NCI-H1048 (cell line): ENCODE data around the gene SWAP70.
"Not testable (repeated sequence)": the region's sequence is repeated elsewhere in the genome, so short reads cannot be mapped to it uniquely, and the experiment has no call there.

Experiments
- DNase-seq: peaks from one replicate; lab custom pipeline; 2025; lab: John Stamatoyannopoulos, UW

SWAP70 gene

DNA sequence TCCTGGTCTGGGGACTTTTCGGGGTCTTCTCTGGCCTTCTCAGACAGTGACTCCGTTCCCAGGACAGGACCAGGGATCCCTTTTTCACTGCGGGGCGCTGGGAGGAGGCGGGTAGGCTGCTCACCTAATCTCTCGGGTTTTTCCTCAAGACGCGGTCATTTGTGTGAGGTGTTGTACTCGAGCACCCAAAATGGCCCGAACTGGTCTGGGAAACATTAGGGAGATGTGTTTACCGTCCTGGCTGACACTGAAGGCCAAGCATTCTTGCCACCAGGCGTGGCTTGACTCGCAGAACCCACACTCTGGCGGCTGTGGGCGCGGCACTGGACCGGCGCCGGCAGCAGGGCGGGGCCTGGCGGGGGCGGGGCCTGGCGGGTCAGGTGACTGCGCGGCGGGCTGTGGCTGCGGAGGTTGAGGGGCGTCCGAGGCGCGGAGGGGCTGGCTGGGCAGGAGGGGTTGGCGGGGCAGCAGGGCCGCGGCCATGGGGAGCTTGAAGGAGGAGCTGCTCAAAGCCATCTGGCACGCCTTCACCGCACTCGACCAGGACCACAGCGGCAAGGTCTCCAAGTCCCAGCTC lies at the start of gene SWAP70:
SWAP70 (plus strand) TSS at position 379 of the 577 bp plus-strand sequence; CDS start at position 482, 103 bp downstream.
- no peak for DNase-seq

DNA sequence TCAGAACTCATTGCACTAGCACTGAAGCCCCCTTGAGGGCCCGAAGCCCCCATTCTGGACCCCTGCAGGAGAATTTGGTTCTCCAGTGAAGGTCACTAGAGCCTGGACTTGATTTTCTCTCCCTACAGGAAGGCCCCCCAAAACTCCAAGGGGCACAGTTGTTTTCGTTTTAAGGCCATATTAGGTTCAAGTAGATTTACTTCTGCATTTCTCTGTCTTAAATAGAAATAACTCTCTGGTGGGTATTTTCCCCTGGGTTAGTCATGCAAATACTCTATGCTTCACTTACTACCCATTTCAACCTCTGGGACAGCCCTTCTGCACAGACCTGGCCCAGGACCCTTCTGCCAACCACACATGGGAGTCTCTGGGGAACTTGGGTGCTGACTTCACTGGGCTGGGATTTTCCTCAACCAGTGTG lies 48.8 kb upstream of the SWAP70 start:
- no peak for DNase-seq

DNA sequence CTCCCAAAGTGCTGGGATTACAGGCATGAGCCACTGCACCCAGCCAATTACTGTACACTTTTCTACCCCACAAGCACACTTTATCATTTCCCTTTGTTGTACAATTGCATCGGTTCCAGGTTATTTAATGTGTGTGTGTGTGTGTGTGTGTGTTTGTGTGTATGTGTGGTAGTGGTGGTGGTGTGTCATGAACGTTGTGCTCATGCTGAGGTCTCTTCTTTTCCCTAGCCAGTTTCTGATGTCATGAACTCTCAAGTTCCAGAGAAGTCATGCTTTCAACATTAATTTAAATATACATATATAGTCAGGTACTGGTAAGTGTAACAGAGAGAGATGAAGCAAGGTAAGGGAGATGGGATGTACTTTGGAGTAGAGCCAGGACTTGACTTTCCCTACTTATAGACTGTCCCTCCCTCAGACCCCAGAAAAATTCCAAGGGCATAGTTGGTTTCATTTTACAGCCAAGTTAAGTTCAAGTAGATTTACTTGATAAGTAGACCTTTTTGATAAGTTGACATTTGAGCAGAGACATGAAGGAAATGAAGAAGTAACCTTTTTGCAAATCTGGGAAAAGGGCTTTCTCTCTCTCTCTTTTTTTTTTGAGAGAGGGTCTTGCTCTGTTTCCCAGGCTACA lies 47.7 kb upstream of the SWAP70 start:
- DNase-seq = no peak

DNA sequence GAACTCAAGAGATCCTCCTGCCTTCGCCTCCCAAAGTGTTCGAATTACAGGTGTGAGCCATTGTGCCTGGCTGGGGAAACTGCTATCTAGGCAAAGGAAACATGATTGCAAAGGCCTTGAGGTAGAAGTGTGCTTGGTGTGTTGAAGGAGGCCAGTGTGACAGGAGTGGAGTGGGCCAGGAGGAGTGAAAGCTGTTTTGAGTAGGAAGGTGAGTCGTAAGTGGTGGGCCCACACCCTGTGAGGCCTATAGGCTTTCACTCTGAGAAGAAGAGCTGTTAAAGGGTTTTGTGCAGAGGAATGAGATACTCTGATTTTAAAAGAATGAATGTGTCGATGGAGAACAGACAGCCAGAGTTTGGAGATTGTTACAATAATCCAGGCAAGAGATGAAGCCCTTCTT lies 47.0 kb upstream of the SWAP70 start:
- DNase-seq = no peak

DNA sequence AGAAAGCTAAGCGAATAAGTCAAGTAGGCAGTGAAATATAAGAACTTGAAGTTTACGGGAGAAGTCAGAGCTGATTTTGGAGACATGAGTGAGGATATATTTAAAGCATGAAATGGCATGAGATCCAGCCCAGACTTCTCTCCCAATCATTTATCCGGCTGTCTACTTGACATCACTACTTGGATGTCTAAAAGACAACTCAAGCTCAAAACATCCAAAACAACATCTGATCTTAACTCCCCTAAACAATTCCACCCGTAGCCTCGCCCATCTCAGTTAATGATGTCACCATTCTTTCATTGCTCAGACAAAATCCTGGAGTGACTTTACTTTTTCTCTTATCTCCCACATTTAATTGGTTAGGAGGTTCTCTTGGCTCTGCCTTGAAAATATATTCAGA lies 45.9 kb upstream of the SWAP70 start:
- no peak for DNase-seq

DNA sequence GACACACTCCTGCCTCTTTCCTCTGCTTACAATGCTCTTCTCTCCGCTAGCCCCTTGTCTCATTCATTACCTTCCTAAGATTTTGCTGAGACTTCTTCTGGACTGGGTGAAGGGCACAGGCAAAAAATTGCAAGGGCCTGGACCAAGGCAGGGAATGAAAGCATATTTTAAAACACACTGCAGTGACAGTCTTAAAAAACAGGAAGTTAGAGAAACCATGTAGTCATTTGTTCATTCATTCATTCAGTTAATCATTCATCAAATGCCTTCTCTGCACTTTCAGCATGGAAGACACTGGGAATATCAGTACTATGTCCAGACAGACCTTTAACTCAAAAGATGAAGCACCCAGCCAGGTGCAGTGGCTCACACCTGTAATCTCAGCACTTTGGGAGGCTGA lies 44.9 kb upstream of the SWAP70 start:
- DNase-seq = no peak

DNA sequence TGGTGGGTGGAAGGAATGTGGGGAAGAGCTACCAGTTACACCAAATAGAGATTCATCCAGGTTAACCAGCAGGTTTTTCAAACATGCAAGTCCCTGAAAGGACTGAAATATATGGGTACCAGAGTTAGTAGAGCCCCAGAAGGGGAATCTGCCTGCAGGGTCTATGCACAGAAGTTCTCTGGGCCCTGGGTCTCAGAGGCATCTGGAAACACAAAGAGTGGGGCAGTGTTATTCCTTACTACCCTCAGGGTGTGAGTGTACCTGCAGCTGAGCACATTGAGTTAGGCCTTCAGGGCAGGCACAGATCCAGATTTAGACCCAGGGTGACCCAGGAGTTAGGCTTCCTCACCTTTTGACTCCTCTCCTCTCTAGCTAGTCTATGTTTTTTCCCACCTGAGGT lies 43.9 kb upstream of the SWAP70 start:
- DNase-seq = no peak

DNA sequence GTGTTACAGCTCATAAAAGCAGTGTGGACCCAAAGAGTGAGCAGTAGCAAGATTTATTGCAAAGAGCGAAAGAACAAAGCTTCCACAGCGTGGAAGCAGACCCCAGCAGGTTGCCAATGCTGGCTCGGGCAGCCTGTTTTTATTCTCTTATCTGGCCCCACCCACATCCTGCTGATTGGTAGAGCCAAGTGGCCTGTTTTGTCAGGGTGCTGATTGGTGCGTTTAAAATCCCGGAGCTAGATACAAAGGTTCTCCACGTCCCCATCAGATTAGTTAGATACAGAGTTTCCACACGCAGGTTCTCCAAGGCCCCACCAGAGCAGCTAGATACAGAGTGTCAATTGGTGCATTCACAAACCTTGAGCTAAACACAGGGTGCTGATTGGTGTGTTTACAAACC lies 41.5 kb upstream of the SWAP70 start:
- DNase-seq = not testable (repeated sequence)

DNA sequence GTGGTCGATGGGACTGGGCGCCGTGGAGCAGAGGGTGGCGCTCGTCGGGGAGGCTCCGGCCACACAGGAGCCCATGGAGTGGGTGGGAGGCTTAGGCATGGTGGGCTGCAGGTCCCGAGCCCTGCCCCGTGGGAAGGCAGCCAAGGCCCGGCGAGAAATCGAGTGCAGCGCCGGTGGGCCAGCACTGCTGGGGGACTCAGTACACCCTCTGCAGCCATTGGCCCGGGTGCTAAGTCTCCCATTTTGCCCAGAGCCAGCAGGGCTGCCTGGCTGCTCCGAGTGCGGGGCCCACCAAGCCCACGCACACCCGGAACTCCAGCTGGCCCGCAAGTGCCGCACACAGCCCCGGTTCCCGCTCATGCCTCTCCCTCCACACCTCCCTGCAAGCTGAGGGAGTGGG lies 40.8 kb upstream of the SWAP70 start:
- DNase-seq = not testable (repeated sequence)

DNA sequence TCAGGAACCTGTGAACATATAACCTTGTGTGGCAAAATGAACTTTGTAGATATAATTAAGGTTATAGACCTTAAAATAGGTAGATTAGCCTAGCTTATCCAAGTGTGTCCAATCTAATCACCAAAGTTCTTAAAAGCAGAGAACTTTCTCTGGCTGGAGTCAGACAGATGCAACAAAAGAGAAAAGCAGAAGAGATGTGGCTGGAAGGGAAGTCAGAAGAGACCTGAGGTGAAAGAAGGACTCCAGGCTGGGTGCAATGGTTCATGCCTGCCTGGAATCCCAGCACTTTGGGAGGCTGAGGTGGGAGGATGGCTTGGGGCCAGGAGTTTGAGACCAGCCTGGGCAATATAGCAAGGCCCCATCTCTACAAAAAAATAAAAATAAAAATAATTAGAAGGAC lies 39.4 kb upstream of the SWAP70 start:
- no peak for DNase-seq

DNA sequence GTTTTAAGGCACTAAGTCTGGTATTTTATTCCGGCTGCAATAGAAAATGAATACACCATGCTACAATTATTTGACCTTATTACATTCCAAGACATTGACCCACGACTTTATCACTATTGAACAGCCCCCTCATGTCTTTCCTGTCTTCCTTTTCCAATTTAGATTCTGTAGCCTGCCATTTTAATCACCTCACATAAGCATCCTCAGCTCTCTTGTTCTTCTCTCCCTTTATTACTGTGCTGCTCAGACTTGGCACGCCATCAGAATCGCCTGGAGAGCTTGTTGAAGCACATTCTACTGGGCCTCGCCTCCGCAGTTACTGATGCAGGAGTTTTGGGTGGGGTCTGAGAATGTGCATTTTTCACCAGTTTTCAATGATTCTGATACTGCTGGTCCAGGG lies 38.7 kb upstream of the SWAP70 start:
- no peak for DNase-seq

DNA sequence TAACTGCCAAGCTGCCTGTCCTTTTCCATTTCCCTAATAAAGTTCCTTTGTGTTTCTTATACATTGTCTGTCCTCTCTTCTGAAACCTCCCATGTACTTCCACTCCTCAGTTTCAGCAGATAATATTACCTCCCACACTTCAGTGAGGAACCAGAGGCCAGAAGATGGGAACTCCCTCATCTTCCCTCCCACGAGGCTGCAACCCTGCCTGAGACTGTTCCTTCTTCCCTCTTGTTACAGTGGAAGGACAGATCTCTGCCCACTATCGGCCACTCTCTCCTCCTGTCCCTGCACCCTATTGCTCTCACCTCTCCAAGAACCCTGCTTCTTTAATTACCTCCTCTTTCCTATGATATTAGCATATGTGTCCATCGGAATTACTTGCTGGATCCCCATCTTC lies 38.1 kb upstream of the SWAP70 start:
- DNase-seq = no peak

DNA sequence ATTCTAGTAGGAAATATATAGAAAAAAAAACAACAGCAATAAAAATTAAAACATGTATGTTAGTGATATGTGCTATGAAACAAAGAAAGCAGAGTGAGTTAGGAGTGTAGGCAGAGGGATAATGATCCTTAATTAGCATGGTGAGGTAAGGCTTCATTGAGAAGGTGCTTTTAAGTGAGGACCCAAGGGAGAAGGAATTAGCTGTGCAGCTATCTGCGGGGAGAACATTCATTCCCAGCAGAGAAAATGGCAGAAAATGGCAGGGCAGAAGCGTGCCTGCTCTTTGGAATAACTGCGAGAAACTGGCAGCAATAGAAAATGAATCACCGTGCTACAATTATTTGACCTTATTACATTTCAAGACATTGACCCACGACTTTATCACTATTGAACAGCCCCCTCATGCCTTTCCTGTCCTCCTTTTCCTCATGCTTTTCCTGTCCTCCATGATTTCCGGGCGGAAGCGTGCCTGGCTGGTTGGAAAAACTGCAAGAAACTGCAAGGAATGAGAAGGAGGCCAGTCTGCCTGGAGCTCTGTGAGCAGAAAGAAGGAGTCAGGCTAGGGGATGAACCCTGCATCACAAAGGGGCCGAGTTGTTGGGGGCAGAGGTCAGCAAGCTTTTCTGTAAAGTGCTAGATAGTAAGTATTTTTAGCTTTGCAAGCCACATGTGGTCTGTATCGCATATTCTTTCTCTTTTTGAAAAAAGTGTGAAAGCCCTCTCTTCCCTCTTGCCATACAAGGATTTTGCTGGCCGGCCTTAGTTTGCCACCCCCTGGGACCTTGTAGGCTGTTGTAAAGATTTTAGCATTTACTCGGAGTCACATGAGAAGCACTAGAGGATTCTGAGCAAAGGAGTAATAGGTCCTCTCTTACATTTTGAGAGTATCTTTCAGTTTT lies 37.1 kb upstream of the SWAP70 start:
- no peak for DNase-seq

DNA sequence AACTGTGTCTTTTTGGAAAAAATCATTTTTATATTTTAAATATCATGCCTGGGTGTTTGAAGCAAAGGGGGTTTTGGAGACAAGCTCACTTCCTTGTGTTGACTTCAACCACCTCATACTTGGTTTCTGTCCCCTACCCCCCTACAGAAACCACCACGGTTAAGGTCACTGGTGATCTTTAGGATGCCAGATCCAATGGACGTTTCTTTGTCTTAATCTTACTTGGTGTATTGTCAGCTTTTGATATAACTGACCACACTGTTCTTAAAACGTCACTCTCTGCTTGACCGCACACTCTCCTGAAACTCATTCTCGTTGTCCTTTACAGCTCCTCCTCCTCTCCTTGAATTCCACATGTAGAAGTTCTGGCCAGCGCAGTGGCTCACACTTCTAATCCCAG lies 34.8 kb upstream of the SWAP70 start:
- no peak for DNase-seq

DNA sequence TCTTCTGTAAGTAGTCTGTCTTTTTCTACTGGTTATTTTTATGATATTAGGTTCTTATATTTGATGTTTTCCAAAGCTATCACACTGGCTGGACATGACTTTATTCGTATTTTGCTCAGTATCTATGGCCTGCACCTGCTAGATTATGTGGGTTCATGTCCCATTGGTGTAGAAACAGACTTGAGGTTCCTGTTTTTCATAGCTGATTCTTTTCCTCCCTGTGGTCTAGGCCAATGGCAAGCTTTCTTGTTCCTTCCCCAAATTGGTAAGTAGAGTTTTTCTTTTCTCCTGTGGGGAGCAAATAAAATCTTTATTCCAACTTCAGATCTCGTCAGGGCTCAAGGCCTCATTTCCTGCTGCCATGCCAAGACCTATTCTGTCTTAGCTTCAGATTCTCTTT lies 30.2 kb upstream of the SWAP70 start:
- no peak for DNase-seq

DNA sequence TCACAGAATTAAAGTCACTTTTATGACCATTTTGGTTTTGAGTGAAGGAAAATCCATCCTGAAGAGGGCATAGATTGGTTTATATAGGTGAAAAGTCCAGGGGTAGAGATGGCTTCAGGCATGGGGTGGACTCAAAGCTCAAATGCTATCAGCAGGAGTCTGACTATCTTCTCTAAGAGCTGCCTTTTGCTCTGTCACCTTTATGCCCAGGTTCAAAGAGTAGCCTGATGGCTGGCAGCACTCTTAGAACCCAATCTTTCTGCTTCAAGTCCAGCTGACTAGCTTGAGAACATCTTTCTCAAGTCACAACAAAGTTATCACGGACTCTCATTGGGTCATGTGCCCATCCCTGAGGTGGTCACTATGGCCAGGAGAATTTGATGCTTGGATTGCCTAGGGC lies 27.2 kb upstream of the SWAP70 start:
- no peak for DNase-seq

DNA sequence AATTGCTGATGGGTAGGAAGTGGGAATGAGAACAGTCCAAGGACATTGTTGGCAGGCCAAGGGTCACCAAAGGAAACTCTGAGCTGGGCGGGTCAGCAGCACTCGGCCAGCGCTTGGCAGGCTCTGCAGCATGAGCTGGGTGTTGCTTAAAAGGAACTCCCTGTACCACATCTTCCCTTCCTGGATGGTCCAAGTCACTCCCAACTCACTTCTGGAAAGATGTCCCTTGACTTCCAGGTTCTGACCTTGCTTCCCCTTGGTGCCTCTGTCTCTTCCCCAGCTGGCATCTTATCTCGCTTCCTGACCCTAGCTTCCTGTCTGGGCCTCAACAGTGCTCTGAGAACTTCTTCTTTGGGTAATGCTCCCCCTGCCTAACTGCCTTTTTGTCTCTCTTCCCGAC lies 24.8 kb upstream of the SWAP70 start:
- DNase-seq = no peak

DNA sequence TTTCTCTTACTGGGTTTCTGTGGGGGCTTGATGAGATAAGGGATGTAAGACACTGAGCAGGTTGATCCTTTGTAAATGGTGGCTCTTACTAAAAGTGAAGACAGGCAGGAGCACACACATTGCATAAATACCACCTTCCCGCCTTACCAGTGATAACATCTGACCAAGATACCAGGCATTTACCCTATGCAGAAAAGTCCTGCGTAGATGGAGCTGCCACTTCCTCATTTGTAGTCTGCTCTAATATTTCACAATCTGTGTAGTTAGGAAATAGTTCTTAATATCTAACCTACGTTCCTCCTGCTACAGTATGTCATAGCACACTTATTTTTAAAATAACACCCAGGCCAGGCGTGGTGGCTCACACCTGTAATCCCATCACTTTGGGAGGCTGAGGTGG lies 23.9 kb upstream of the SWAP70 start:
- DNase-seq = no peak

DNA sequence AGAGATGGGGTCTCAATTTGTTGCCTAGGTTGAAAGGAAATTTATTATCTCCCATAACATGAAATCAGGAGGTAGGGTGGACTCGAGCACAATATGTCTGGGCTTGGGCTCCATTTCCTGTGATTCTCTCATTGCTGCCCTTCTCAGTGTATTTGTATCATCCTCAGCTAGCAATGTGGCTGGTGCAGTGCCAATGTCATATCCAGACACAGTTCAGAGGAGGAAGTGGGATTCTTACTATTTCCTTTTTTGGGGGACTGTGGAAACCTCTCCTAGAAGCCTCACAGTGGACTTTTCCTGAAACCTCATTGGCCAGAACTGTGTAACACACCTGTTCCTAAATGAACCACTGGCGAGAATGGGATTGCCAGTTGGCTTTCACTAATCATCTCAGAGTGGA lies 21.0 kb upstream of the SWAP70 start:
- DNase-seq = no peak

DNA sequence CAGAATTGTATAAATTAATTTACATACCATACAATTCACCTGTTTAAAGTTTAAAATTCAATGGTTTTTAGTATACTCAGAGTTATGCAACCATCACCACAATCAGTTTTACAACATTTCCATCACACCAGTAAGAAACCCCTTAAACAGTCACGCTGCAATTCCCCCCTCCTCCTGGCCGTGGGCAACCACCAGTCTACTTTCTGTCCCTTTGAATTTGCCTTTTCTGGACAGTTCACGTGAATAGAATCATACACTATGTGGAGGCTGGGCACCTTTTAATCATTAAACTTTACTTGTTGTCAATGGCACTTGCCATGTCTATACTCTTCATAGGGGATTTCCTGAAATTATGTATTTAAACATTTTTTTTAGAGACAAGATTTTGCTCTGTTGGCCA lies 20.1 kb upstream of the SWAP70 start:
- no peak for DNase-seq

DNA sequence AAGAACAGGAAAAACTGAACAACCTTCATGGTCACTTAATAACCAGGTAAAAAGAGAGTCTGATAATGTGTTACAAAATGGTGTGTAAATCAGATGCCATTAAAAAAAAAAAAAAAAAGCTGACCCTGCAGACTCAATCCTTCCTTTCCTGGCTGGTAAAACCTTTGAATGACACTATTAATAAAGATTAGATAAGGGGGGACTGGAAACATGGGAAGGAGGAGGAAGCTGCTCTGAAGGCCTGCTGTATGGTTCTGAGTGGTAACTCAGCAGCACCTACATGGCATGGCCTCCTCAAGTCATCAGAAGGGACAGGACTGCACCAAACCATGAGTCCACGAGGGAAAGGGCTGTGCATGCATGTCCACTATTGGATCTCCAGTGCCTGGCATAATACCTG lies 18.0 kb upstream of the SWAP70 start:
- DNase-seq = no peak

DNA sequence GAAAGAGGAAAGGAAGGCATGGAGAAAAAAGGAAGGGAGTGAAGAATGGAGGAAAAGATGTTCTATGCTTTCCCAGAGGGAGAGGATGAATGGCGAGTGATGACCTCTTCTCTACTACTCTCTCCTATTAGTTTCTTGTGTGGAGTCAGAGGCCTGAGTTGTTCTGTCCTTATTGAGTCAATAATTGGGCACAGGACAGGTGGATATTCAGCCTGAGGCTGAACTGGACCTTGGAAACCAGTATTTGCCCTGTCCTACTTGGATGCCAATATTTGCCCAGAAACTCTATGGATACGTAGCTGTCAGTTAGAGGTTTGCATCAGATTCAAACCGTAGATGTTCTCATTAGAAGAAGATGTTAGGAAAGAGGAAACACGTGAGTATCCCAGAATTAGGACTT lies 17.6 kb upstream of the SWAP70 start:
- no peak for DNase-seq

DNA sequence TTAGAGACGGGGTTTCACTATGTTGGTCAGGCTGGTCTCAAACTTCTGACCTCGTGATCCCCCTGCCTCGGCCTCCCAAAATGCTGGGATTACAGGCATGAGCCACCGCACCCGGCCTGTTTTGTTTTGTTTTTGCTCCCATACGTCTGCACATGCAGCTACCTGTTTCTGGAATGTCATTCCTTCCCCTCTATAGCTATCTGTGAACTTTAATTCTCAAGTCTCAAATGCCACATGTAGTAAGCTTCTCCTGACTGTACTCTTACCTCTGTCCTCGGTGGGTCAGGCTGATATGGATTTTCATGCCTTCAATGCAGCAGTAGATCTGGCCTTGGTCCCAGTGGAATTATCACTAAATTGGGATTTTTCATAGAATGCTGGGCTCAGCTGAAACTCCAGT lies 12.4 kb upstream of the SWAP70 start:
- DNase-seq = no peak
